ENCODE measurements around the gene KAZALD1. TPM values are rescaled to one million over a fixed set of nuclear protein-coding genes. Genes with fewer than 3 reads are reported as not detected.

The KAZALD1 gene
- total RNA-seq, 2 donors from 2014 or later = 7.0 to 7.5 TPM

DNA sequence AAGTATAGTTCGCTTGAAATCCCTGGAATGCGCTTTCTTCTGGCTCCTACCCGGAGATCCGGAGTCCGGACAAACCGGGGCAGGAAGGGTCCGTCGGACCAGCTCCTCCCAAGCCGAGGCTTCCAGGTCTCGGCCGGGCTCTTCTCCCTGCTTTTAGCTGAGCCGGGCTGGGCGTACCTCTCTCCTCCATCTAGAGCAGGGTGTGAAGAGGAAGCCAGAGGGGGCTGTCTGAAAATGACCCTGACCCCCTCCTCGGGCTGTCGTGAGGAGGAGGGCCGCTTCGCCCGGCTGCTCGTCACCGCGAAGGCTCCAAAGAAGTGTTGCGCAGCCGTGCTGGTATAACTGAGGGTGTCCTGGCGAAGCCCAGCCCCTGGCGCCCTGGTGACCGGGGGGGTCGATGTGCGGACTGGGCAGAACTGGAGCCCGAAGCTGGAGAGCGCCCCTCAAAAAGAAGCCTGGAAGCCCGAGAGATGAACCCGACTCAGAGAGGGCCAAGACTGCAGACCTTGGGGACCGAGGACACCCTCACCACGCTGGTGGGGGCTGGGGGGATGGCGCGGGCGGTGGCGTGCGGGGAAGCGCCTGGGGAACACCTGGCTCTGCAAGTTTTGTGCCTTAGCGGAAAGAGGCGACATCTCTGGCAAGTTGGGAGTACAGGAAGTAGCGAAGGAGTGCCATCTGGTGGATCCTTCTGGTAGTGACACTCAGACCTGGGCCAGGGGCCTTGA lies 5.7 kb downstream of the KAZALD1 start:
- peaks cover 0 to under 1% of the 10 kb centered on the region in 2 donors for H3K27me3 ChIP-seq

DNA sequence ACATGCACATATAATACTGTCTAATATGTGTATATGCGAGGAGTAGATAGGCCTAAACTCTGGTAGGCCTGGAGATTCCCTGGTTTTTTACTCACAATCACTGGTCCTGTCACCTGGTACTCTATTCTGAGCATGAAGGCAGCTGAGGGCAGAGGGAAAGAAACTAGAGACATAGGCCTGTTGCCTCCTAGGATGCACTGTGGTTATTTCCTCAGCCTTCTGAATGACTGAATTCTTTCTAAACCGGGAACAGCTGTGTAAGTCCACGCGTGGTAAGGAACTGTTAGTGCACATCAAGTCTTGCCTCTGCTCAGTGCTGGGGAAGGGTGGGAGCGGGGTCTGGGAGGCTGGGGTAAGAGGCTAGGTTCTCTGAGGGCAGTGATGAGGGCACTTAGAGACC lies 7.7 kb downstream of the KAZALD1 start:
- H3K27me3 ChIP-seq = peaks cover 0 to 7% of the 10 kb centered on the region in 2 donors
- H3K27ac ChIP-seq = no peak overlapping the region
- H3K9me3 ChIP-seq = no peaks in the 10 kb centered on the region
- TF ChIP-seq, protein P1, sequence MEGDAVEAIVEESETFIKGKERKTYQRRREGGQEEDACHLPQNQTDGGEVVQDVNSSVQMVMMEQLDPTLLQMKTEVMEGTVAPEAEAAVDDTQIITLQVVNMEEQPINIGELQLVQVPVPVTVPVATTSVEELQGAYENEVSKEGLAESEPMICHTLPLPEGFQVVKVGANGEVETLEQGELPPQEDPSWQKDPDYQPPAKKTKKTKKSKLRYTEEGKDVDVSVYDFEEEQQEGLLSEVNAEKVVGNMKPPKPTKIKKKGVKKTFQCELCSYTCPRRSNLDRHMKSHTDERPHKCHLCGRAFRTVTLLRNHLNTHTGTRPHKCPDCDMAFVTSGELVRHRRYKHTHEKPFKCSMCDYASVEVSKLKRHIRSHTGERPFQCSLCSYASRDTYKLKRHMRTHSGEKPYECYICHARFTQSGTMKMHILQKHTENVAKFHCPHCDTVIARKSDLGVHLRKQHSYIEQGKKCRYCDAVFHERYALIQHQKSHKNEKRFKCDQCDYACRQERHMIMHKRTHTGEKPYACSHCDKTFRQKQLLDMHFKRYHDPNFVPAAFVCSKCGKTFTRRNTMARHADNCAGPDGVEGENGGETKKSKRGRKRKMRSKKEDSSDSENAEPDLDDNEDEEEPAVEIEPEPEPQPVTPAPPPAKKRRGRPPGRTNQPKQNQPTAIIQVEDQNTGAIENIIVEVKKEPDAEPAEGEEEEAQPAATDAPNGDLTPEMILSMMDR (IDR thresholded peaks at IDR 0.05) = no peak
- H3K4me3 ChIP-seq = no peak overlapping the region
- peaks cover 0 to 33% of the 10 kb centered on the region in 2 donors for H3K4me1 ChIP-seq
- no peak for DNase-seq (ENCODE audit: low spot score)
- no peaks in the 10 kb centered on the region for H3K36me3 ChIP-seq

More for the DNA sequence above, 5.7 kb downstream of the KAZALD1 start:
- TF ChIP-seq, protein P1 (IDR thresholded peaks at IDR 0.05) = peak; percentile 91 to 93
- Histone ChIP-seq H3K4me1 (peaks cover 0 to 50% of the 10 kb centered on the region in 2 donors), H3K9me3 (no peaks in the 10 kb centered on the region), H3K27ac (peak overlapping the region; percentile 75), H3K36me3 (no peaks in the 10 kb centered on the region), H3K4me3 (peak overlapping the region; percentile 47 to 61)
- DNase-seq (ENCODE audit: low spot score) = peak; percentile 86

DNA sequence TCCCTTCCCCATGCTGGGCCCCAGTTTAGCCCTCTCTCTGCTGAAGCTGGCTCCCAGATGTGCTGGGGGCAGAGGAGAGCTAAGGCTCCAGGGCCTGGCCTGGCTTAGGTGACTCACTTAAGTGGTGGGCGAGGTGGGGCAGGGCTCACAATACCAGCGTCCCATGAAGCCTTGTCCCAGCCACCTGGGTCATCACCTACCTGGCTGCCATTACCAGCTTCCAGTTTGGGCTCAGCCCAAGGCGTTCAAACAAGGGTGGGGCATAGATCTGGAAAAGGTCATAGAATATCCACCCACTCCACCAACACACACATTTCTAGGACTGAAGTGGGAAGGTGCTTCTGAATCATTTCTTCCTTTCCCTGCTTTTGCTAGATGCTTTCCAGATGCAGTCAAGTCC lies 8.3 kb downstream of the KAZALD1 start:
- H3K4me1 ChIP-seq = peaks cover 0 to 27% of the 10 kb centered on the region in 2 donors
- H3K27ac ChIP-seq = no peak overlapping the region
- peaks cover 0 to 7% of the 10 kb centered on the region in 2 donors for H3K27me3 ChIP-seq
- TF ChIP-seq, protein P1 (IDR thresholded peaks at IDR 0.05) = no peak
- no peak for DNase-seq (ENCODE audit: low spot score)
- no peaks in the 10 kb centered on the region for H3K36me3 ChIP-seq
- H3K9me3 ChIP-seq = no peaks in the 10 kb centered on the region
- H3K4me3 ChIP-seq = no peak overlapping the region

DNA sequence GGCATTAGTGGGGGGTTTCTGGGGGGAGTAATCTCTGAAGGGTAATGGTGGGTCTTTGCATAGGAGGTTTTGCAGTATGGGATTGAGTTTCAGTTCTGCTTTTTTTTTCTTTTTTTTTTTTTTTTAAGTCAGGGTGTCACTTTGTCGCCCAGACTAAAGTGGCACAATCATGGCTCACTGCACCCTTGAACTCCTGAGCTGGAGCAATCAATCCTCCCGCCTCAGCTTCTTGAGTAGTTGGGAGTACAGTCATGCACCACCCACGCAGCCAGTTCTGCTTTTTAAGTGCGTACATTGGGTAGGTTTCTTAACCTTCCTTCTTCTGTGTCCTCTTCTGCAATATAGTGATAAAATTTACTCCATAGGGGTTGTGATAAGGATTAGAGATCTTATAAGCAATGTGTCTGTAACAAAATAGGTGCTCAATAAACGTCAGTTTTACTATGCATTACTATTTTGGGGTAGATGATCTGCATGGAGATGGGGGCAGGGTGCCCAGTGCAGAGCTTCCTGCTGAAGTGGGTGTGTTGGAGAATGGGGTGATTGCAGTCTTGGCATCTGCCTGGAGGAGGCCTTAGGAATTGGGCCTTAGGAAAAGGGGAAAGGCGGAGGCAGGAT lies 9.6 kb downstream of the KAZALD1 start:
- Histone ChIP-seq H3K4me3 (no peak overlapping the region), H3K36me3 (no peaks in the 10 kb centered on the region), H3K27me3 (peaks cover 0 to 7% of the 10 kb centered on the region in 2 donors), H3K4me1 (peaks cover 0 to 15% of the 10 kb centered on the region in 2 donors), H3K9me3 (no peaks in the 10 kb centered on the region), H3K27ac (no peak overlapping the region)
- TF ChIP-seq, protein P1 (IDR thresholded peaks at IDR 0.05) = no peak
- peak; percentile 77 for DNase-seq (ENCODE audit: low spot score)

DNA sequence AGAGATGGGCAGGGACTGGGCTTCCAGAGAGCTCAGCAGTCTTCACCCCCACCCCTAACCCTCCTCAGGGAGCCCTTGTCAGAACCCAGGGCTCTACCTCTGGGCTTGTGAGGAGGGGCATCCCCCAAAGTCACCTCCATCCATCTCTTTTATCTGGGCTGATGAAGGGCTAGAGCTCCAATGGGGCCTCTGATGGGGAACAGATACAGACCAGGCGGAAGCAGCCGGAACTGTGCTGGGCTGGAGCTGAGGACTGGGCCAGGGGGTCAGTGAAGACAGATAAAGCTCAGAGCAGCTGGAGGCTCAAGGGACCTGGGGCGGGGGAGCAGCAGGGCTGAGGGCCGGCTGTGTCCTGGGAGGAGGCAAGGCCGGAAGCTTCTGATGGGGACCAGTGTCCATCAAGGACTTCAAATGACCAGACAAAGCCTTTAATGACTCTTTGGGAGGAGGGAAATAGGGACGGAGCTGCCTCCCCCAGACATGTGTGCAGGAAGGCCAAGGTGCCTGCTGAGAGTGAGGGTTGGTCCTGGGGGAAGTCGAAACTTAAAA lies 10.2 kb downstream of the KAZALD1 start:
- H3K4me3 ChIP-seq = no peak overlapping the region
- peaks cover 0 to 9% of the 10 kb centered on the region in 2 donors for H3K4me1 ChIP-seq
- no peaks in the 10 kb centered on the region for H3K36me3 ChIP-seq
- H3K27me3 ChIP-seq = peaks cover 0 to 7% of the 10 kb centered on the region in 2 donors
- no peak overlapping the region for H3K27ac ChIP-seq
- DNase-seq (ENCODE audit: low spot score) = no peak
- TF ChIP-seq, protein P1 (IDR thresholded peaks at IDR 0.05) = no peak
- H3K9me3 ChIP-seq = no peaks in the 10 kb centered on the region

All from right atrium auricular region (tissue), 2 donors.